ENCODE results near the gene CWH43.
"Not testable (repeated sequence)": the region's sequence is repeated elsewhere in the genome, so short reads cannot be mapped to it uniquely, and the experiment has no call there.

Gene CWH43

GRCh38 chr4:48954314-48954713 is 31.8 kb upstream of the CWH43 start:
- Histone ChIP-seq H3K9me3 (ENCODE audit: low read length) (no peaks in the 10 kb centered on the region), H3K27me3 (ENCODE audit: control insufficient read depth in 1 of 2, insufficient read depth in 2 of 2, low read length in 2 of 2) (no peaks in the 10 kb centered on the region), H3K27ac (ENCODE audit: low read depth, low read length) (no peak overlapping the region), H3K36me3 (ENCODE audit: insufficient read depth, low read length) (no peaks in the 10 kb centered on the region), H3K4me3 (ENCODE audit: low read depth in 1 of 2, low read length in 2 of 2) (no peak overlapping the region), H3K9ac (ENCODE audit: low read length) (no peak overlapping the region), H3K4me1 (ENCODE audit: insufficient read depth, low read length) (peaks cover 6% of the 10 kb centered on the region)

- H3K36me3 ChIP-seq (ENCODE audit: insufficient read depth, low read length): not testable (repeated sequence)
Observed at GRCh38 chr4:48957366-48957765, 28.7 kb upstream of the CWH43 start.

GRCh38 chr4:48958582-48958981 is 27.5 kb upstream of the CWH43 start:
- H3K9ac ChIP-seq (ENCODE audit: low read length): no peak overlapping the region
- no peak overlapping the region for H3K27ac ChIP-seq (ENCODE audit: low read depth, low read length)
- H3K4me3 ChIP-seq (ENCODE audit: low read depth in 1 of 2, low read length in 2 of 2): no peak overlapping the region
- no peaks in the 10 kb centered on the region for H3K27me3 ChIP-seq (ENCODE audit: control insufficient read depth in 1 of 2, insufficient read depth in 2 of 2, low read length in 2 of 2)
- H3K36me3 ChIP-seq (ENCODE audit: insufficient read depth, low read length): no peaks in the 10 kb centered on the region
- no peaks in the 10 kb centered on the region for H3K9me3 ChIP-seq (ENCODE audit: low read length)
- H3K4me1 ChIP-seq (ENCODE audit: insufficient read depth, low read length): peaks cover 6% of the 10 kb centered on the region

More at GRCh38 chr4:48957366-48957765, 28.7 kb upstream of the CWH43 start:
- H3K4me1 ChIP-seq (ENCODE audit: insufficient read depth, low read length); H3K4me3 ChIP-seq (ENCODE audit: low read depth in 1 of 2, low read length in 2 of 2); H3K27ac ChIP-seq (ENCODE audit: low read depth, low read length); H3K9ac ChIP-seq (ENCODE audit: low read length); H3K27me3 ChIP-seq (ENCODE audit: control insufficient read depth in 1 of 2, insufficient read depth in 2 of 2, low read length in 2 of 2); H3K9me3 ChIP-seq (ENCODE audit: low read length): not testable (repeated sequence)

GRCh38 chr4:48960988-48961635 is 25.0 kb upstream of the CWH43 start:
- no peaks in the 10 kb centered on the region for H3K4me1 ChIP-seq (ENCODE audit: insufficient read depth, low read length)

GRCh38 chr4:48962636-48963035 is 23.4 kb upstream of the CWH43 start:
- Histone ChIP-seq H3K4me3 (ENCODE audit: low read depth in 1 of 2, low read length in 2 of 2) (no peak overlapping the region), H3K4me1 (ENCODE audit: insufficient read depth, low read length) (no peaks in the 10 kb centered on the region), H3K9me3 (ENCODE audit: low read length) (no peaks in the 10 kb centered on the region), H3K27me3 (ENCODE audit: control insufficient read depth in 1 of 2, insufficient read depth in 2 of 2, low read length in 2 of 2) (no peaks in the 10 kb centered on the region), H3K27ac (ENCODE audit: low read depth, low read length) (no peak overlapping the region), H3K36me3 (ENCODE audit: insufficient read depth, low read length) (no peaks in the 10 kb centered on the region), H3K9ac (ENCODE audit: low read length) (no peak overlapping the region)

More at GRCh38 chr4:48960988-48961635, 25.0 kb upstream of the CWH43 start:
- no peaks in the 10 kb centered on the region for H3K9me3 ChIP-seq (ENCODE audit: low read length)
- no peaks in the 10 kb centered on the region for H3K27me3 ChIP-seq (ENCODE audit: control insufficient read depth in 1 of 2, insufficient read depth in 2 of 2, low read length in 2 of 2)
- H3K4me3 ChIP-seq (ENCODE audit: low read depth in 1 of 2, low read length in 2 of 2): no peak overlapping the region
- H3K36me3 ChIP-seq (ENCODE audit: insufficient read depth, low read length): no peaks in the 10 kb centered on the region
- H3K9ac ChIP-seq (ENCODE audit: low read length): no peak overlapping the region
- H3K27ac ChIP-seq (ENCODE audit: low read depth, low read length): no peak overlapping the region

- Histone ChIP-seq H3K36me3 (ENCODE audit: insufficient read depth, low read length) (no peaks in the 10 kb centered on the region), H3K4me1 (ENCODE audit: insufficient read depth, low read length) (no peaks in the 10 kb centered on the region), H3K4me3 (ENCODE audit: low read depth in 1 of 2, low read length in 2 of 2) (no peak overlapping the region), H3K27me3 (ENCODE audit: control insufficient read depth in 1 of 2, insufficient read depth in 2 of 2, low read length in 2 of 2) (no peaks in the 10 kb centered on the region), H3K9ac (ENCODE audit: low read length) (no peak overlapping the region), H3K27ac (ENCODE audit: low read depth, low read length) (no peak overlapping the region), H3K9me3 (ENCODE audit: low read length) (no peaks in the 10 kb centered on the region)
Observed at GRCh38 chr4:48963042-48963679, 22.9 kb upstream of the CWH43 start.

- Histone ChIP-seq H3K9me3 (ENCODE audit: low read length) (no peaks in the 10 kb centered on the region), H3K36me3 (ENCODE audit: insufficient read depth, low read length) (no peaks in the 10 kb centered on the region), H3K27me3 (ENCODE audit: control insufficient read depth in 1 of 2, insufficient read depth in 2 of 2, low read length in 2 of 2) (no peaks in the 10 kb centered on the region), H3K4me3 (ENCODE audit: low read depth in 1 of 2, low read length in 2 of 2) (no peak overlapping the region), H3K9ac (ENCODE audit: low read length) (no peak overlapping the region), H3K27ac (ENCODE audit: low read depth, low read length) (no peak overlapping the region), H3K4me1 (ENCODE audit: insufficient read depth, low read length) (no peaks in the 10 kb centered on the region)
Observed at GRCh38 chr4:48967101-48967500, 19.0 kb upstream of the CWH43 start.

GRCh38 chr4:48967631-48968030 is 18.4 kb upstream of the CWH43 start:
- no peaks in the 10 kb centered on the region for H3K27me3 ChIP-seq (ENCODE audit: control insufficient read depth in 1 of 2, insufficient read depth in 2 of 2, low read length in 2 of 2)

GRCh38 chr4:48968814-48969213 is 17.3 kb upstream of the CWH43 start:
- Histone ChIP-seq H3K4me1 (ENCODE audit: insufficient read depth, low read length) (no peaks in the 10 kb centered on the region), H3K4me3 (ENCODE audit: low read depth in 1 of 2, low read length in 2 of 2) (no peak overlapping the region), H3K27ac (ENCODE audit: low read depth, low read length) (no peak overlapping the region), H3K36me3 (ENCODE audit: insufficient read depth, low read length) (no peaks in the 10 kb centered on the region), H3K27me3 (ENCODE audit: control insufficient read depth in 1 of 2, insufficient read depth in 2 of 2, low read length in 2 of 2) (no peaks in the 10 kb centered on the region), H3K9ac (ENCODE audit: low read length) (no peak overlapping the region), H3K9me3 (ENCODE audit: low read length) (no peaks in the 10 kb centered on the region)

More at GRCh38 chr4:48967631-48968030, 18.4 kb upstream of the CWH43 start:
- H3K4me3 ChIP-seq (ENCODE audit: low read depth in 1 of 2, low read length in 2 of 2): no peak overlapping the region
- H3K36me3 ChIP-seq (ENCODE audit: insufficient read depth, low read length): no peaks in the 10 kb centered on the region
- no peak overlapping the region for H3K9ac ChIP-seq (ENCODE audit: low read length)
- no peak overlapping the region for H3K27ac ChIP-seq (ENCODE audit: low read depth, low read length)
- H3K9me3 ChIP-seq (ENCODE audit: low read length): no peaks in the 10 kb centered on the region
- H3K4me1 ChIP-seq (ENCODE audit: insufficient read depth, low read length): no peaks in the 10 kb centered on the region

GRCh38 chr4:48970471-48970921 is 15.6 kb upstream of the CWH43 start:
- Histone ChIP-seq H3K36me3 (ENCODE audit: insufficient read depth, low read length) (no peaks in the 10 kb centered on the region), H3K9ac (ENCODE audit: low read length) (no peak overlapping the region), H3K9me3 (ENCODE audit: low read length) (no peaks in the 10 kb centered on the region), H3K27ac (ENCODE audit: low read depth, low read length) (no peak overlapping the region), H3K4me1 (ENCODE audit: insufficient read depth, low read length) (no peaks in the 10 kb centered on the region), H3K4me3 (ENCODE audit: low read depth in 1 of 2, low read length in 2 of 2) (no peak overlapping the region), H3K27me3 (ENCODE audit: control insufficient read depth in 1 of 2, insufficient read depth in 2 of 2, low read length in 2 of 2) (no peaks in the 10 kb centered on the region)

- no peaks in the 10 kb centered on the region for H3K27me3 ChIP-seq (ENCODE audit: control insufficient read depth in 1 of 2, insufficient read depth in 2 of 2, low read length in 2 of 2)
- H3K36me3 ChIP-seq (ENCODE audit: insufficient read depth, low read length): no peaks in the 10 kb centered on the region
- H3K27ac ChIP-seq (ENCODE audit: low read depth, low read length): no peak overlapping the region
- H3K9ac ChIP-seq (ENCODE audit: low read length): no peak overlapping the region
- H3K4me1 ChIP-seq (ENCODE audit: insufficient read depth, low read length): no peaks in the 10 kb centered on the region
- H3K4me3 ChIP-seq (ENCODE audit: low read depth in 1 of 2, low read length in 2 of 2): no peak overlapping the region
- no peaks in the 10 kb centered on the region for H3K9me3 ChIP-seq (ENCODE audit: low read length)
Observed at GRCh38 chr4:48974979-48975640, 11.0 kb upstream of the CWH43 start.

Measured in muscle layer of colon (tissue), 2 donors.